ENCODE measurements around the gene CFAP99. TPM values are rescaled to one million over a fixed set of nuclear protein-coding genes. Genes with fewer than 3 reads are reported as not detected.

The CFAP99 gene
- total RNA-seq, 1 donor from 2014 or later: not detected

GRCh38 chr4:2395584-2395983 is 23.2 kb upstream of the CFAP99 start:
- Mint-ChIP-seq H3K4me3 (ENCODE audit: low read depth) (no peak overlapping the region), H3K36me3 (ENCODE audit: low read depth) (no peaks in the 10 kb centered on the region), H3K4me1 (ENCODE audit: low read depth) (peaks cover 12% of the 10 kb centered on the region), H3K27me3 (ENCODE audit: low read depth) (peaks cover 18% of the 10 kb centered on the region), H3K27ac (no peak overlapping the region), H3K9me3 (no peaks in the 10 kb centered on the region)
- DNase-seq (ENCODE audit: low spot score): no peak
- intact Hi-C loops (cut with micrococcal nuclease): no loop called here

- intact Hi-C loops (cut with micrococcal nuclease): no loop called here
- H3K4me1 Mint-ChIP-seq (ENCODE audit: low read depth): peaks cover 15% of the 10 kb centered on the region
These were observed 21.9 kb upstream of the CFAP99 start for GRCh38 chr4:2396781-2397368.

GRCh38 chr4:2397596-2398379 is 21.0 kb upstream of the CFAP99 start:
- no peaks in the 10 kb centered on the region for H3K9me3 Mint-ChIP-seq
- intact Hi-C loops (cut with micrococcal nuclease): no loop called here
- DNase-seq (ENCODE audit: low spot score): no peak
- H3K36me3 Mint-ChIP-seq (ENCODE audit: low read depth): no peaks in the 10 kb centered on the region
- no peak overlapping the region for H3K4me3 Mint-ChIP-seq (ENCODE audit: low read depth)
- peaks cover 8% of the 10 kb centered on the region for H3K27me3 Mint-ChIP-seq (ENCODE audit: low read depth)
- H3K4me1 Mint-ChIP-seq (ENCODE audit: low read depth): peaks cover 16% of the 10 kb centered on the region
- no peak overlapping the region for H3K27ac Mint-ChIP-seq

More at GRCh38 chr4:2396781-2397368, 21.9 kb upstream of the CFAP99 start:
- no peaks in the 10 kb centered on the region for H3K36me3 Mint-ChIP-seq (ENCODE audit: low read depth)
- H3K27me3 Mint-ChIP-seq (ENCODE audit: low read depth): peaks cover 13% of the 10 kb centered on the region
- H3K4me3 Mint-ChIP-seq (ENCODE audit: low read depth): no peak overlapping the region
- no peaks in the 10 kb centered on the region for H3K9me3 Mint-ChIP-seq
- DNase-seq (ENCODE audit: low spot score): no peak
- H3K27ac Mint-ChIP-seq: no peak overlapping the region

- peaks cover 6% of the 10 kb centered on the region for H3K4me1 Mint-ChIP-seq (ENCODE audit: low read depth)
- no peaks in the 10 kb centered on the region for H3K9me3 Mint-ChIP-seq
- no peaks in the 10 kb centered on the region for H3K36me3 Mint-ChIP-seq (ENCODE audit: low read depth)
- no peak overlapping the region for H3K27ac Mint-ChIP-seq
- intact Hi-C loops (cut with micrococcal nuclease): no loop called here
- H3K27me3 Mint-ChIP-seq (ENCODE audit: low read depth): no peaks in the 10 kb centered on the region
- no peak overlapping the region for H3K4me3 Mint-ChIP-seq (ENCODE audit: low read depth)
- DNase-seq (ENCODE audit: low spot score): no peak
These were observed 19.5 kb upstream of the CFAP99 start for GRCh38 chr4:2399216-2399615.

GRCh38 chr4:2399631-2400190 is 19.0 kb upstream of the CFAP99 start:
- Mint-ChIP-seq H3K27me3 (ENCODE audit: low read depth) (no peaks in the 10 kb centered on the region), H3K27ac (no peak overlapping the region), H3K36me3 (ENCODE audit: low read depth) (no peaks in the 10 kb centered on the region), H3K9me3 (no peaks in the 10 kb centered on the region), H3K4me3 (ENCODE audit: low read depth) (no peak overlapping the region), H3K4me1 (ENCODE audit: low read depth) (peaks cover 6% of the 10 kb centered on the region)
- DNase-seq (ENCODE audit: low spot score): no peak
- intact Hi-C loops (cut with micrococcal nuclease): no loop called here

- Mint-ChIP-seq H3K4me1 (ENCODE audit: low read depth) (peaks cover 6% of the 10 kb centered on the region), H3K27me3 (ENCODE audit: low read depth) (no peaks in the 10 kb centered on the region), H3K36me3 (ENCODE audit: low read depth) (no peaks in the 10 kb centered on the region), H3K9me3 (no peaks in the 10 kb centered on the region), H3K27ac (no peak overlapping the region), H3K4me3 (ENCODE audit: low read depth) (no peak overlapping the region)
- intact Hi-C loops (cut with micrococcal nuclease): no loop called here
- no peak for DNase-seq (ENCODE audit: low spot score)
These were observed 17.7 kb upstream of the CFAP99 start for GRCh38 chr4:2400841-2401609.

- H3K27ac Mint-ChIP-seq: no peak overlapping the region
These were observed 17.2 kb upstream of the CFAP99 start for GRCh38 chr4:2401610-2401983.

GRCh38 chr4:2402048-2402842 is 16.5 kb upstream of the CFAP99 start:
- Mint-ChIP-seq H3K4me3 (ENCODE audit: low read depth) (no peak overlapping the region), H3K9me3 (no peaks in the 10 kb centered on the region), H3K4me1 (ENCODE audit: low read depth) (peaks cover 12% of the 10 kb centered on the region), H3K27ac (no peak overlapping the region), H3K27me3 (ENCODE audit: low read depth) (no peaks in the 10 kb centered on the region), H3K36me3 (ENCODE audit: low read depth) (no peaks in the 10 kb centered on the region)
- DNase-seq (ENCODE audit: low spot score): no peak
- intact Hi-C loops (cut with micrococcal nuclease): no loop called here

More at GRCh38 chr4:2401610-2401983, 17.2 kb upstream of the CFAP99 start:
- Mint-ChIP-seq H3K27me3 (ENCODE audit: low read depth) (no peaks in the 10 kb centered on the region), H3K9me3 (no peaks in the 10 kb centered on the region), H3K4me3 (ENCODE audit: low read depth) (no peak overlapping the region), H3K4me1 (ENCODE audit: low read depth) (peaks cover 6% of the 10 kb centered on the region), H3K36me3 (ENCODE audit: low read depth) (no peaks in the 10 kb centered on the region)
- intact Hi-C loops (cut with micrococcal nuclease): no loop called here
- DNase-seq (ENCODE audit: low spot score): no peak

- no peak overlapping the region for H3K27ac Mint-ChIP-seq
- intact Hi-C loops (cut with micrococcal nuclease): no loop called here
- H3K27me3 Mint-ChIP-seq (ENCODE audit: low read depth): no peaks in the 10 kb centered on the region
- H3K4me3 Mint-ChIP-seq (ENCODE audit: low read depth): no peak overlapping the region
- no peaks in the 10 kb centered on the region for H3K36me3 Mint-ChIP-seq (ENCODE audit: low read depth)
- H3K9me3 Mint-ChIP-seq: no peaks in the 10 kb centered on the region
- H3K4me1 Mint-ChIP-seq (ENCODE audit: low read depth): peaks cover 12% of the 10 kb centered on the region
- DNase-seq (ENCODE audit: low spot score): no peak
These were observed 15.8 kb upstream of the CFAP99 start for GRCh38 chr4:2402941-2403340.

GRCh38 chr4:2406406-2406805 is 12.3 kb upstream of the CFAP99 start:
- intact Hi-C loops (cut with micrococcal nuclease): no loop called here
- no peaks in the 10 kb centered on the region for H3K9me3 Mint-ChIP-seq
- H3K4me3 Mint-ChIP-seq (ENCODE audit: low read depth): no peak overlapping the region
- H3K27ac Mint-ChIP-seq: no peak overlapping the region
- H3K27me3 Mint-ChIP-seq (ENCODE audit: low read depth): no peaks in the 10 kb centered on the region
- DNase-seq (ENCODE audit: low spot score): no peak
- peaks cover 26% of the 10 kb centered on the region for H3K4me1 Mint-ChIP-seq (ENCODE audit: low read depth)
- H3K36me3 Mint-ChIP-seq (ENCODE audit: low read depth): no peaks in the 10 kb centered on the region

GRCh38 chr4:2406920-2407319 is 11.8 kb upstream of the CFAP99 start:
- DNase-seq (ENCODE audit: low spot score): no peak
- intact Hi-C loops (cut with micrococcal nuclease): no loop called here
- Mint-ChIP-seq H3K27ac (no peak overlapping the region), H3K36me3 (ENCODE audit: low read depth) (no peaks in the 10 kb centered on the region), H3K9me3 (no peaks in the 10 kb centered on the region), H3K27me3 (ENCODE audit: low read depth) (no peaks in the 10 kb centered on the region), H3K4me1 (ENCODE audit: low read depth) (peaks cover 27% of the 10 kb centered on the region), H3K4me3 (ENCODE audit: low read depth) (no peak overlapping the region)

GRCh38 chr4:2407991-2408342 is 10.8 kb upstream of the CFAP99 start:
- Mint-ChIP-seq H3K36me3 (ENCODE audit: low read depth) (no peaks in the 10 kb centered on the region), H3K4me3 (ENCODE audit: low read depth) (no peak overlapping the region), H3K27me3 (ENCODE audit: low read depth) (no peaks in the 10 kb centered on the region), H3K9me3 (no peaks in the 10 kb centered on the region), H3K27ac (peak overlapping the region; percentile 11), H3K4me1 (ENCODE audit: low read depth) (peaks cover 38% of the 10 kb centered on the region)
- intact Hi-C loops (cut with micrococcal nuclease): no loop called here
- DNase-seq (ENCODE audit: low spot score): no peak

Measured in activated T-helper 2 cell treated with anti-CD3 and anti-CD28 coated beads, Interferon-gamma antibody, Interleukin-2, Interleukin-4, amounts not matched to agents 10 μg/mL and 5 μg/mL and 100 μg/mL, durations not matched to agents 14 hours and 24 hours and 36 hours (primary cell).